T-helper 2 cell (primary cell): ENCODE results near the gene RBM8A.
A peak's percentile ranks its signal among the peaks of the same experiment; 100 is the strongest.

Source experiments
- DNase-seq, 5 experiments: peaks; one replicate each; pipeline versions ENCODE4 v3.0.0 to v3.0.0-alpha.2; 2012 to 2022

Gene RBM8A

GRCh38 chr1:145912128-145912641 is 15.1 kb downstream of the RBM8A start:
- no peak for DNase-seq

GRCh38 chr1:145908653-145909052 is 18.6 kb downstream of the RBM8A start:
- DNase-seq: no peak

DNA sequence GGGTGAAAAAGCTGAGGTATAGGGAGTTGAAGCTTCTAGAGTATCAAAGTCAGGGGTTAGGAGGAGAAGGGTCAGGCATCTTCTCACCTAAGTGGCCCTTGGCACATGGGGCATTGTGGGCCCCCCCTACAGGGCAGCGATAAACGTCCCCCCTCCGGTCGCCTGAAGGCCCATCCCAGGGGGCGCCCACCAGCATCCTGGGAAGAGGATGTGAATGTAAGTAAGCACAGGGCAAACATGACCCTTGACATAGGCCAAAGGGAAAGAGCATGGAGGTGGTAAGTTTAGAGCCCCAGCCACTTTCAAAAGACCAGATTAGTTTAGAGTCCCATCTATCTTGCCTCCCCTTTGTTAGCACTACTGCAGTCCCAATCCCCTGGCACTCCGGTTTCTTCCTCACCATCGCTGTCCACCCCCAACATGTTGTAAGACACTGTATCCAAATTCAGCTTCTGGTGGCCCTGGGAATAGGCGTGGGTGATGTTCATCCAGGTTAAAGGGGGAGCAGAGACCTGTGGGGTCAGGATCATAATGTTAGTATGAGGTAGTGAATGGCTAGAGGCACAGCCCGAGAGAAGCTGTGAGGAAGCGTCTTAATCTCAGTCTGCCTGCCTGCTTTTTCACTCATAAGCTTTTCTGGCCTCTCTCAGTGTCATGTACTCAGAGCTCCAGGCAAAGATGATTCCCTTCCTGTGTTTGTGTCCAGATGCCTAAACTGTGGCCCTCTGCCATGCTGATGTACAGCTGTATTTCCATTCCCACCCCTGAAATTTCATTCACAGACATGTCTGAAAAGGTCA is 20.1 kb downstream of the RBM8A start:
- DNase-seq: no peak

DNA sequence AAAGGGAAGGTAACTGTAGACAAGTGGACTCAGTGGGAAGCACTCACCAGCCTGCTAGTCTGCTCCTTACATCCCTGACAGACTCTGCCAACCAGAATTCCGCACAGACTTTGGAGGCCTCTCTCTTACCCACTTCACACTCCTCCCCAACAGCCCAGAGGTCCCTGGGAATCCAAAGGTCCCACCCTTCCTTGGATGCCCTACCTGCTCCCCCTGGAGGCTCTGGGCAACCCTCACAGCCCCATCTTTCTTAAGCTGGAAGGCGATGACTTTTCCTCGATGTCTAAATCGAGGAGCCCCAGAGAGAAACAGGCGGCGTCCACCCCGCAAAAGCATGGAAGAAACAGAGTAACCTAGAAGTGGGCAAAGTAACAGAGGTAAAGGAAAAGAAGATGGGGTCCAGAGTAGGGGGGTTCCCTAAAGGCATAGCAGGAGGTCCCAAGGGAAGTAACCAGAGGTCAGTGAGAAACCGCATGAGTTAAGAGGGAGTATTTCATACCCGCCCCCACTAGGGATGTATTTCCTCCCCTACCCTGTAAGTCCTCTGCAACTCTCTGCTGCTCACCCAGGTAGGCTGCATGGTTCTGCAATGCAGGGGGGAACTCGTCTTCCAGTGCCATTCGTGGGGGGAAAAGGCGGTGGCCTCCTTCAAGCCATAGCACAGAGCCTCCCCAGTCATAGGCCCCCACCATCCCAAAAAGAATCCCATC is 25.8 kb downstream of the RBM8A start:
- no peak for DNase-seq

GRCh38 chr1:145898756-145899155 is 28.5 kb downstream of the RBM8A start:
- DNase-seq: no peak

DNA sequence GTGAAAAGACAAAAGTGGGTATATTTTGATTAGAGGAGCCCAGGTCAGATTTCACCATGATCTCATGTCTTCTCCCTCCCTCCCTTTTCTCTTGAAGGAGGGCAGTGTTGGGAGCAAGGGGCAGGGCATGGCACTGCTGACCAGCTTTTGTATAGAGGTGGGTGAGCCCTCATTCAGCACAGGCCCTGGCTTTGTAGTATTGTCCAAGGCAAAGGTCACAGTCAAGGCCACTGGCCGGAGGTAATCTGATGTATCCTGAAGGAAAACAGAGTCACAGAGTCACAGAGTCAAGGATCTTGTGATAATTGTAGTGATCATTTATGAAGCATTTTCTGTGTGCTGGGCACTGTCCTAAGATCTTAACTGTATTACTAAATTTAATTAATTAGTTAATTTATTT is 29.3 kb downstream of the RBM8A start:
- no peak for DNase-seq

GRCh38 chr1:145895471-145895870 is 31.8 kb downstream of the RBM8A start:
- DNase-seq: no peak

DNA sequence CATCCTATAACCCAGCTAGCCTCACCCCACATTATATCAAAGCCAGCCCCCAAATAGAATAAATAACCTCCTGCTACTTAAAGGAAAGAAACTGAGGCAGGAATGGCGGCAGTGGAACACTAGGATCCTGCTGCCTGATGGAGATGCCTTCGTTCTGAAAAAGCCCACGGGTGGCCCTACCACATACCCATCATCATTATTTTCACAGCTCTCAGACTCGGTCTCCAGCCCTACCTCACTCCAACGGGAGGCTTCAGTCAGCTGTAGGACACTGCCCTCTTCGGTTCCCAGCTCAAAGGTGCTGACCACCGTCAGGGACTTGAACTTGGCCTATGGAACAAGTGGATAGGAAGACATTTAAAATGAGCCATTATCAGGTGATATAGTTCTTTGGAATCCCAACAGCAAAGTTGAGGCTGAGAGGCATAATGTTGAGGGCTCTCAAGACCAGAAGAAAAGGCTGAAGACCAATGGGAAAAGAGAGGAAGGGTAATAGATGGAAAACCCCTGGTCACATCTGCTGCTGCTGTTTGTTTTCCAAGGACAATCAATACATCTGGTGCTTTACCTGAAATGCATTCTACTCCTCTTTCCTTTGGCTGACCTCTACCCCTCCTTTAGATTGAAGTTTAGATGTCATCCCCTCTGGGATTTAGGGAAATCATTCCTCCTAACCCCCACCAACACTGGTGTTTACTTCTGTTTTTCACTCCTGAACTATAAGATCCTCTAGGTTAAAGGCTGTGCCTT is 33.8 kb downstream of the RBM8A start:
- DNase-seq: no peak

DNA sequence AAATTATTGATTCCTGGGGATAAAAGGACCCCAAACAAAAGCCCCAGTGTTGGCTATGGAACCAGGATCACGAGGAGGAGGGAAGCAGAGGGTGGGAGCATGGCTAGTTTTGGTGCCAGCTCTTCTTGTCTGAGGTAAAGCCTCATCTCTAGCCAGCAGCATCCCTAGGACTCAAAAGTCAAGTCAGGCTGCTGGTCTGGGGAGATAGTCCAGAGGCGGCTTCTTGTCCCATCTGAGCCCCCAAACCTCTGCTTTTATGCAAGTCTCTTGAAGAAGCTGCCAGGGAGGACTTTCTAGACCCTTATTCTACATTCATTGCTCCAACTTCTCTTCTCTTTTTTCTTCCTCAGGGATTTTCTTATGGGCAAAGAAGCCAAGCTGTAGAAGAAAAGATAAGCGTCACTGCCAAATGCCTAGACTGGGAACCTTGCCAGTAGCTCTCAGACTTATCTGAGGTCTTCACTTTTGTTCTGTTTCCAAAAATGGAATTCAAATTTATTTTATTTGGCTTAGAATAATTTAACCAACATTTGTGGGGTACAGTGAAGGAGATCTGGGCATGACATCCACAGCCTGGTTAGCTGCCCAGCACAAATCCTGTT is 34.7 kb downstream of the RBM8A start:
- no peak for DNase-seq

DNA sequence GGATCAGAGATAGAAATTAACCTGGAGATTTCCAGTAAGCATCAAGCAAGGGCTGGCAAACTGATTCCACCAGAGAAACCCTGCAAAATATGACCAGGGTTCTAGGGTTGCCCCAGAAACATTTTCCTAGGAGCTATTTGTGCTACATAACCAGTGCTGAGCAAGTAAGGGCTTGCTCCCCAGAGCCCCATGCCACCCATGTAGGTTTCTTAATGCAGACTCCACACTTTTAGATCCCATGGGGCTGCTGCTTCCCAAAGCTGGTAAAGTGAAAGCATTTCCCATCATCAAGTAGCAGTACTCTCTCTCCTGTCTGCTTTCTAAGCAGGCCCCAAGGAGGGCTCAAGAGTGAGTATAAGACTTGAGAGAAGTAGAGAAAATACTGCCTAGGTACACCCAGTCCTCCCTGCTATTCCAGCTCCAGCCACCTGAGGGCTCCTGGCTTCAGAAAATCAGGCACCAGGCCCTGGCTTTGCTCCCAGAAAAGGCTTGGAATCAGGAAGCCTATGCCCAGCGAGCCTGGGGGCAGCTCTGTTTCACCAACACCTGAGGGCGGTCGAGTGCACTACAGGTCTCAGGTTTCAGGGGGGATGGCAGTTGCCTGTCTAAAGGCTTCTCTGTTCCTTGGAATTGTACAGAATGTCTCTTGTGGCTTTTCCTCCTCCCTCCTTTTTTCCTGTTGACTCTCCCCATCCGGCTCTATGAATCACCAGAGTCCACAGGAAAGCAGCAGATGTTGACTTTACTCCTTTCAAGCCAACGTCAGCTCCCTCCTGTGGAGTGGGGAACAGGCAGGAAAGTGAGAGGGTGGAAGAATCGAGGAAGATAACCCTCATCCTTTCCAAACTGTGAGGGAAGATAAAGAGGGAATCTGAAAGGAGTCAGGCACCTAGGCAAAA is 35.4 kb downstream of the RBM8A start:
- DNase-seq: peak in 3 of 5 experiments; percentile 31 to 44 (median 35)

- DNase-seq: no peak
Observed at GRCh38 chr1:145891143-145891542, 36.1 kb downstream of the RBM8A start.

DNA sequence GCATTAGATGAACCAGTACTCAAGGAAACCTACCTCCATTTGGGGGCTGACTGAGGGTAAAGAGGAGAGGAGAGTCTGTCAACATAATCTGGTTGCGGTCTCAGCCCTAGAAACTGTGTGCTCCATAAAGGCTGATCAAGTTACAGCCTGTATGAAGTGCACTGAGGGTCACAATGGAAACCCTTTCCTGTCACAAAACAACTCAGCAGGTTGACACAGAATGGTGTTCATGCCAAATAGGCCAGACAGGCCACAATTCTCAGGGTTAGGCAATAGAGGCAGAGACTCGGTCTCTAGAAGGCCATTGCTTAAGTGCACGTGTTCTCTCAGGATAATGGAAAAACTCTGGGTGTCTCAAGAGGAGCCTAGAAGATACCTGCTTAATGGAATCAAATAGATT is 37.6 kb downstream of the RBM8A start:
- no peak for DNase-seq

DNA sequence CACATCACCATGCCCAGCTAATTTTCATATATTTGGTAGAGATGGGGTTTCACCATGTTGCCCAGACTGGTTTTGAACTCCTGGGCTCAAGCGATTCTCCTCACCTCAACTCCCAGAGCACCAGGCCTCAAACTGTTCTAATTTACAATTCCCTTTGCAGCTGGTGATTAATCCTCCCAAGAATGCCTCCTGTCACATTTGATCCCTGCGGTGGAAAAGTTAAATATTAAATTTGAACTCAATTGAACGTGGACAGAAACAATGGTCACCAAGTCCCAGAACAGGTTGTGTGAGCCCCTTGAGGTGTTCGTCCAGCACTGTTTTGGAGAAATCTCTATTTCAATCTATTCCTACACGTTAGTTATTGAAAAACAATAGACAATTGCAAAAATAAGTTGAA is 39.7 kb downstream of the RBM8A start:
- no peak for DNase-seq

GRCh38 chr1:145886816-145887215 is 40.5 kb downstream of the RBM8A start:
- no peak for DNase-seq

- DNase-seq: no peak
Observed at GRCh38 chr1:145886390-145886789, 40.9 kb downstream of the RBM8A start.

GRCh38 chr1:145885738-145886287 is 41.5 kb downstream of the RBM8A start, which contains the start of gene ANKRD35:
Gene ANKRD35 (minus strand): TSS chr1:145885866. CDS start chr1:145885758, 108 bp downstream.
- peak; percentile 72 to 86 (median 85) for DNase-seq

GRCh38 chr1:145884675-145885074 is 42.6 kb downstream of the RBM8A start:
- DNase-seq: no peak

GRCh38 chr1:145879775-145880174 is 47.5 kb downstream of the RBM8A start:
- no peak for DNase-seq

- no peak for DNase-seq
Observed at GRCh38 chr1:145878724-145879123, 48.6 kb downstream of the RBM8A start.

- DNase-seq: no peak
Observed at GRCh38 chr1:145877923-145878486, 49.3 kb downstream of the RBM8A start.

- no peak for DNase-seq
Observed at GRCh38 chr1:145874646-145875045, 52.6 kb downstream of the RBM8A start.
